PC-9 (cell line): ENCODE data around the gene PTGFRN.

Experiments
- CTCF ChIP-seq: fragments of 200-600 bp; sonication (generic); conservative IDR thresholded peaks from 2 replicates; pipeline ENCODE4 v1.6.1; 2017; ENCODE audit warnings: mixed run types, antibody characterized with exemption, mild to moderate bottlenecking, moderate library complexity
- EZH2 ChIP-seq: fragments of 200-600 bp; sonication (generic); IDR thresholded peaks from 2 replicates; pipeline ENCODE4 v1.8.0; 2017; ENCODE audit warnings: antibody characterized with exemption, low read depth

- TF ChIP-seq CTCF: no peak
- TF ChIP-seq EZH2: no peak
These were observed 61.6 kb downstream of the PTGFRN start for GRCh38 chr1:116971258-116971860.
